AG04450 (cell line): Measurements from ENCODE around the gene NOC2L. TPM values are rescaled to one million over a fixed set of nuclear protein-coding genes. Genes with fewer than 3 reads are reported as not detected.

Source experiments
- CTCF ChIA-PET: fragments of 300-600, 350-600 bp; formaldehyde crosslinking; extraction: SDS; loops from one replicate; lab custom pipeline; 2022; ENCODE audit warnings: antibody characterized with exemption, inconsistent platforms; lab: Charles Lee
- POLR2A ChIA-PET: fragments of 350-600 bp; formaldehyde crosslinking; extraction: SDS; loops from one replicate; lab custom pipeline; 2021; ENCODE audit warnings: antibody characterized with exemption, inconsistent platforms; lab: Yijun Ruan, JAX
- DNase-seq: peaks from one replicate; pipeline ENCODE4 v3.0.0-alpha.2; 2011; ENCODE audit warnings: low read depth, low spot score
- H3K27ac ChIP-seq: one replicate; pipeline ENCODE4 v1.5.1; 2012; ENCODE audit warnings: low read depth, low read length, control low read depth
- H3K27me3 ChIP-seq: one replicate; pipeline ENCODE4 v1.6.0; 2012; ENCODE audit warnings: low read length; ENCODE audit not compliant: control insufficient read depth, insufficient read depth
- H3K4me3 ChIP-seq: 2 replicates; pipeline ENCODE4 v1.5.1; 2011; ENCODE audit warnings: mild to moderate bottlenecking, low read depth, low read length, control low read depth
- H3K9me3 ChIP-seq: 2 replicates; pipeline ENCODE4 v1.5.1; 2012; ENCODE audit warnings: low read length; ENCODE audit not compliant: control insufficient read depth, insufficient read depth
- CTCF ChIP-seq: IDR thresholded peaks from 2 replicates; pipeline ENCODE4 v1.5.1; 2011; ENCODE audit warnings: low read depth, low read length, control low read depth, inconsistent platforms
- polyA plus RNA-seq: library from polyadenylated mRNA; depleted of rRNA; stranded (reverse); fragments of >200 nt; gene quantifications from 2 replicates; pipeline ENCODE4 v1.2.3, GENCODE V29; 2011

Gene NOC2L
- polyA plus RNA-seq, 1 experiment, result 36.1 TPM

- Histone ChIP-seq H3K9me3 (peaks cover 6% of the 10 kb centered on the region; the same call in 1 of the 2 replicates), H3K27ac (no peak overlapping the region), H3K27me3 (peaks cover 7% of the 10 kb centered on the region), H3K4me3 (no peak overlapping the region)
- no peak for DNase-seq
- CTCF ChIA-PET, result no interaction called here
- TF ChIP-seq CTCF, result no peak
- POLR2A ChIA-PET, result no interaction called here
These were observed 6.6 kb upstream of the NOC2L start for GRCh38 chr1:965526-966134.

GRCh38 chr1:964691-965525 lies 5.9 kb upstream of the NOC2L start:
- Histone ChIP-seq H3K9me3 (peaks cover under 1% of the 10 kb centered on the region; the same call in 1 of the 2 replicates), H3K4me3 (no peak overlapping the region), H3K27me3 (no peaks in the 10 kb centered on the region), H3K27ac (no peak overlapping the region)
- TF ChIP-seq CTCF, result no peak
- CTCF ChIA-PET, result no interaction called here
- no peak for DNase-seq
- POLR2A ChIA-PET, result no interaction called here

- POLR2A ChIA-PET, result no interaction called here
These were observed 4.9 kb upstream of the NOC2L start for GRCh38 chr1:963746-964525.

GRCh38 chr1:963301-963651 lies 4.2 kb upstream of the NOC2L start:
- ChIA-PET POLR2A (no interaction called here), CTCF (no interaction called here)
- DNase-seq, result no peak
- TF ChIP-seq CTCF, result no peak
- H3K4me3 ChIP-seq, result no peak overlapping the region
- H3K9me3 ChIP-seq, result peaks cover 4% of the 10 kb centered on the region; the same call in 1 of the 2 replicates
- no peaks in the 10 kb centered on the region for H3K27me3 ChIP-seq
- no peak overlapping the region for H3K27ac ChIP-seq

More at GRCh38 chr1:963746-964525, 4.9 kb upstream of the NOC2L start:
- H3K9me3 ChIP-seq, result peaks cover under 1% of the 10 kb centered on the region; the same call in 1 of the 2 replicates
- no peaks in the 10 kb centered on the region for H3K27me3 ChIP-seq
- no peak for DNase-seq
- CTCF ChIA-PET, result no interaction called here
- no peak overlapping the region for H3K4me3 ChIP-seq
- no peak overlapping the region for H3K27ac ChIP-seq
- TF ChIP-seq CTCF, result no peak
